Activated T-cell treated with anti-CD3 and anti-CD28 coated beads for 24 hours (primary cell): Measurements from ENCODE around the gene LRRC25.

ENCODE experiments used
- DNase-seq: peaks from one replicate; pipeline ENCODE4 v3.0.0-alpha.2; 2020; ENCODE audit warnings: low read depth

The LRRC25 gene

GRCh38 chr19:18345296-18345695, 52.1 kb downstream of the LRRC25 start:
- no peak for DNase-seq

- no peak for DNase-seq
These were observed 52.9 kb downstream of the LRRC25 start for GRCh38 chr19:18344582-18344950.

- DNase-seq: no peak
These were observed 55.3 kb downstream of the LRRC25 start for GRCh38 chr19:18342090-18342632.
